NCI-H2107 treated with DMSO at 0.1 percent for 48 hours (cell line): ENCODE data around the gene IL12B.
"Not testable (repeated sequence)": the region's sequence is repeated elsewhere in the genome, so short reads cannot be mapped to it uniquely, and the experiment has no call there.

Experiments used
- DNase-seq: peaks from one replicate; lab custom pipeline; 2025; ENCODE audit not compliant: unreplicated experiment; lab: John Stamatoyannopoulos, UW

Gene IL12B

DNA sequence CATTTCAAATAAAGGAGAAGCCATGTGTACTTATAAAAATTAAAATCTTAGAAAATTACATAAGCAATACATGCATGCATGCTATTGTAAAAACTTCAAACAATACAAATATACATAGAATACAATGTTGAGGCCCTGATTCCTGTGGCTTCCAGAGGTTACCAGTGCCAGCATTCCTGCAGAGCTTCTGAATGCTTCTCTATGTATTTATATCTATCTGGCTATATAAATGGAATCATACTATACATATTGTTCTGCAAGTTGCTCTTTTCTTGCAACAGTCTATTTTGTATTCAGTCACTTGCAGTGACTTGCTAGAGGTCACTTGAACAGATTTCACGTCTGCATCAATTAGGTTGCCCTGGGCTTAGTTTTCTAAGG, 3.2 kb upstream of the IL12B start:
- DNase-seq, result no peak

DNA sequence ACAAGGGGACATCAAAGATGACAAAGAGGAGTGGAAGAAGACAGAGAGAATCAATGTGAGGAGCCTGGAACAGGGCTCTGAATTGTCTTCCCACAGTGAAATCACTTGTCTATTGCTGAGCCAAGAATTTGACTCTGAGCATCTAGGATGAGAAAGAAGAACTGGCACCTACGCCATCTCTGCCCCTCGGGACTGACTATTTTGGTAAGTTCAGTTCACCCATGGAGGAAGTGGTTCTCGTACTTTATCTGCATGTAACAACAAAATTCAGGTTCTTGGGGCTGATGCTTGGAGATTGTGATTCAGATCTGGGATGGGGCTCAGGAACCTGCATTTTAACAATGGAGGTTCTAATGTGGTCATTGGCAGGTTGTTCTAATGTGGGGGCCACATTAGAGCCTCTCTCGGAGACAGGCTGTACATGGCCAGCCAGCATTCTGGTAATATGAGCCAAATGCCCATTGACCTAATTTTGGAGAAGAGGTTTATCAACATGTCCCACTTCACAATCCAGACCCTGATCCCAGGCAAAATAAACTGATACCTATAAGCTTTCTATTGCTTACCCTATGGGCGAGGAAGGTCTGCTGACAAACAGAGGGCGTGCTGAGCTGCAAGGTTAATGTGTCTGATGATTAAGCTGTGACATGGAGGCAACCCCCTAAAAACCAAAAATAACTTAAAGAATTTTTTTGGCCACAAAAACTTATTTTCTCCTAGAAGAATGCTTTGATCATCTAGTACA, 2.7 kb upstream of the IL12B start:
- no peak for DNase-seq

DNA sequence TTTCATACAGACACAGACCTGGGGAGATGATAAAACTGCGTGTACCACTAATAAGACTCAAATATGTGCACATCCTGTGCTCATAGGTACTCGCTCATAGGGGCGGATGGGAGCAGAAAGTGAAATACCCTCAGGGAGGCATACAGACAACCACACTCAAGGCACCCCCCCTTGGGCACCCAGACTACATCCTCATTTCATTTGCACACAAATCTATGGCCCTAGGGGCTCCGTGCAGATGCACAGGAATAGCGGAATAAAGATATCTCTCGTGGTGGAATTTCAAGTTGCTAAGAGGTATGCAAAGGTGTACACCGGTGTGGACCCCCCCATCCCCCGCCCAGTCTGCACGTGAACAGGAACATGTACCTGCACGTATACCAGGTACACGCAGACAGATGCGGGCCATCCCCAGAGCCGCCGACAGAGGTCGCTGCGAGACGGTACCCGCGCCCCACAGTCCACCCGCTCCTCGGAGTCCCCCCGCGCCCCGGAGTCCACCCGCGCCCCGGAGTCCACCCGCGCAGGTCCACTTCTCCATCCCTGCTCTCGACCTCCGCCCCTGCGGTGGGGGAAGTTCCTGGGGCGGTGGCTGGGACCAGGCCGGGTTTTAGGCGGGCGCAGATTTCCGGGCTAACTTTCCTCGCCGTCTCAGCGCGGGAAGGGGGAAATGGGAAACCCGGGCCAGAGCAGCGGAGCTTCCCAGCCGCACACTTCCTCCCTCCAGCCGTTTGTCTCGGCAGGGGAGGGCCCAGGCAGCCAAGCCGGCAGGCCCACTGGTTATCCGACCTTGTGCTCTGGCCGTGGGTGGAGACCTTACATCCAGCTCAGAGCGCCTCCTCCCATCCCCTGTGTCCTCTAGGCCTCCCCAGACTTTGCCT, 1.0 kb upstream of the IL12B start:
- no peak for DNase-seq

DNA sequence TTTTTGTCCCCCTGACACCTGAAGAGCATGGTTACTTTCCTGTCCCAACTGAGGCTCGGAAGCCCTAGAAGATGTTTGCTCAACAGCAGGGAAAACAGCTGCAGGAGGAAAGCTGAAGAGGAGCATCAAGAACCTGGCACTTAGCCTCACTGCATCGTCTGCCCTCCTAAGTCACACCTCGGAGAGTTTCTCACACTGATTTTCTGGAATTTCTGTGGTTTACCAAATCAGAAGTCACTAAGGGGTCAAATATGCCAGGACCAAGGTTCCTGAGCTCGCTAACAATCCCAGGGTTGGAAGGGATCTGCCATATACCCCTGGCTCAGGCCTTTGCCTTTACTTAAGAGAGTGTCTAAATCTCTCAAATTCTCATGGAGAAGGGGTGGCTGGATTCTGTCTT, 5.3 kb downstream of the IL12B start:
- no peak for DNase-seq

DNA sequence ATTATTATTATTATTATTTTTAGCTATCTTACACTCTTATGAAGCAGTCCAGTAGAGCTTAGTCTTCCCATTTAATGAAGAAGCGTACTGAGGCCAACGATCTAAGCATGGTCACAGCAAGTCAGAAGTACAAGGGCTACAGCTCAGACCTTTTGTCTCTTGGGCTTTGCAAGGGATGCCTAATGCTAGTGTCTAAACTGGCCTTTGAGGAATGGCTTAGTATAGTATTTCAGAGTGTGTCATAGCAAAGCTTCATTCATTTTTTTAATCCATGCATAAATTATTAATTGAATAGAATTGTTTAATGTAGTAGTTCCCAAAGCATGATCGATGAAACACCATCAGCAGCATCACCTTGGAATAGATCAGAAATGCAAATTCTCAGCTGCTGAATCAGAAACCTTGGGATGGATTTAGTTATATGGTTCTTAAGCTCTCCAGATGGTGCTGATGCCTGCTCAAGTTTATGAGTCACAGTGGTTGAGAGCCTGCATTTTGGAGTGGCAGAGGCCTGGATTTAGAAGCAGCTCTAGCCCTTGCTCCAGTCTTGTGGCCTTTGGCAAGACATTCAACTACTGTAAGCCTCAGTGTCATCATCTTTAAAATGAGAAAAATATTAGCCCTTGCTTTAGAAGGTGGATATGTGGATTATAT, 6.1 kb downstream of the IL12B start:
- DNase-seq, result no peak

DNA sequence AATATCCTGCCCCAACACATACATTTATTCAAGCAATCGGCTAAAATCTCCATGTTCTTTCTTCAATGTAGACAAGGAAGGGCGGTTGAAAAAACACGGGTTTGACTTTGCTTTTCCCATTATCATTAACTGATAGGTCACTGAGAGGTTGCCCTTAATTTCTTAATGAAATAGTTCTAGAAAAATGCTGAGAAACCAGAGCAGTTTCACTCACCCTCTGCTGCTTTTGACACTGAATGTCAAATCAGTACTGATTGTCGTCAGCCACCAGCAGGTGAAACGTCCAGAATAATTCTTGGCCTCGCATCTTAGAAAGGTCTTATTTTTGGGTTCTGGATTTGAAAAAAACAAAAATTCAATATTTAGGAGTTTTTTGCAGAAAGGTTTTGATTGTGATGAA, 8.1 kb downstream of the IL12B start:
- DNase-seq, result no peak

DNA sequence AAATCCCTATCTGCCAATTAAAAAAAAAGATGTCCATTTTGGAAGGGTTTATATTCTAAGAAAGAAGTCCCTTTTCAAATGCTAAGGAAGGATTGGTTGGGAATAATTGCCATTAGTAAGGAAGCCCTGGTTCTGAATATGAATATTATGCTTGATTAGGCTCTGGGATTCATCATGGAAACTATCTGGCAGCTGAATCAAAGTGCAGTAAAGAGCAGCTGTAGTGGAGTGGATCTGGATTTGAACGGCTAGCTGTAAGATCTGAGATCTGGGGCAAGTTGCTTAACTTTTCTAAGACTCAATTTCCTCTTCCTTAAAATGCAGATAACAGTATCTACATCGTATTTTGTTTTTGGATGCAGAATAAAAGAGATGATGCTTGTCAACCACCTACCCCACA, 10.5 kb downstream of the IL12B start:
- no peak for DNase-seq

DNA sequence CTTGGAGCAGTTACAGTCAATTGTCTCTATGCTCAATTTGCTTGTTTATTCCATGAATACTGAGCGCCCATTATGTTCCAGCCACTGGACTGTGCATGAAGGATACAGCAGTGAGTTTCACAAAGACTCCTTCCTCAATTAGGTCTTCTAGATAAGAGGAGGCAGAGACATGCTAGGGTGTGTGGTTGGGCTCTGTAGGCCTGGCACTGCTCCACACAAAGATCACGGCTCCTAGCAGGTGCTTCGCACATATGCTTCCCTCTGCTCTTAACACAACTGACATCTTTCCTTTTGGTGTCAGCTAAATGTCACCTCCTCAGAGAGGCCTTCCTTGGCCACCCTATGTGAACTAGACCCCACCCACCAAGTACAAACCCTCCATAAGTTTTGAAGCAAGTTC, 10.9 kb downstream of the IL12B start:
- no peak for DNase-seq

DNA sequence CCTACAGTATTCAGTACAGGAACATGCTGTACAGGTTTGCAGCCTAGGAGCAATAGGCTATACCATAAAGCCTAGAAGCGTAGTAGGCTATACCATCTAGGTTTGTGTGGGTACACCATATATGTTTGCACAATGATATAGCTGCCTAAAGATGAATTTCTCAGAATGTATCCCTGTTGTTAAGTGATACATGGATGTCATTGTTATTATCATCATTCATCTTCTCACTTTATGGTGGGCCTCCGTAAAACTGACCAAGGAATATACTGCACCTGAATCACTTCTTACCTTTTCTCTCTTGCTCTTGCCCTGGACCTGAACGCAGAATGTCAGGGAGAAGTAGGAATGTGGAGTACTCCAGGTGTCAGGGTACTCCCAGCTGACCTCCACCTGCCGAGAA, 11.8 kb downstream of the IL12B start:
- DNase-seq, result no peak

DNA sequence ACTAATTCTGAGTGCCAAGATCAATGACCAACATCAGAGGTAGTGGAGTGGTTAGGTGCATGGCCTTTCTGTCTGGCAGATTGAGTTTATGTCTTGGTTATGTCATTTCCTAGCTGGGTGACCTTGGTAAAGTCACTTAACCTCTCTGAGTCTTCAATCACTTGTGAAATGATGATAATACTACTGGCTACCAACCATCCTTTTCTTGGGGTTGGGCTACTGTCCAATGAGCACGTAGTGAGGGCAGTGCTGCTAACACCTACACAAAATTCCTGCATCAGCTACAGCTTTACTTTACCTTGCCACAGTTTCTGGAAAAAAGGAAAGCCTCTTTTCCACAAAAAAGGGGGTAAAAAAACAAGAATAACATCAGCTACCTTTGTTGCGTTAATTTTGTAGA, 12.4 kb downstream of the IL12B start:
- no peak for DNase-seq

DNA sequence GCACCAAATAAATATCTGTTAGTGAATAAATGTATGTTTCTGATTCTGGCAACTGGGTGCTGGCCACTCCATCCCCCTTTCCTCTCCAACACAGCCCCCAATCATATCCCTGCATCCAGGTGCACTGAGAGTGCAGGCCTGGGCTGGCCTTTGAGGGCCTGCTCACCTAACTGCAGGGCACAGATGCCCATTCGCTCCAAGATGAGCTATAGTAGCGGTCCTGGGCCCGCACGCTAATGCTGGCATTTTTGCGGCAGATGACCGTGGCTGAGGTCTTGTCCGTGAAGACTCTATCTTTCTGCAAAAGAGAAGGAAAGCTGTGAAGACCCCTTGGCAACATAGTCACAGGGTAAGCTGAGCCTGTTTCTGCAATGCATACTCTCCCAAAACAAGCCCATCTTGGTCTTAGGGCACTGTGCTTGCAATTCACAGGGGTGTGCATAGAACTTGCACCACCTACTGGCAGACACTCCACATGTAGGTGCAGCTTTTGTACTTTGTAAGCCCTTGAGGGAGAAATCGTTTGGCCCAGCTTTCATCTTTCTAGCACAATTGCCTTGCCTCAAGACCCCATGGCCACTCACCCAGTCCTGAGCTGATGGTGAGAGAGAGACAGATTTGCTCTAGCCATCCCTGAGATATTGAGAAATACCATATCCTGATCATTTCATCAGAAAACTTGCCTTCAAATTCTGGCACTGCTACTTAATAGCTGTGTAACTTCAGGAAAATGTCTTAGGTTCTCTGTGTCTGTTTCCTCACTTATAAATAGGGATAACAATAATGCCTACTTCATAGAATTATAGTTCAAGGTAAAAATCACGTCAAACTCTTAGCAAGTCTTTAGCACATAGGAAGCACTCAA, 13.5 kb downstream of the IL12B start:
- DNase-seq, result peak; percentile 4

DNA sequence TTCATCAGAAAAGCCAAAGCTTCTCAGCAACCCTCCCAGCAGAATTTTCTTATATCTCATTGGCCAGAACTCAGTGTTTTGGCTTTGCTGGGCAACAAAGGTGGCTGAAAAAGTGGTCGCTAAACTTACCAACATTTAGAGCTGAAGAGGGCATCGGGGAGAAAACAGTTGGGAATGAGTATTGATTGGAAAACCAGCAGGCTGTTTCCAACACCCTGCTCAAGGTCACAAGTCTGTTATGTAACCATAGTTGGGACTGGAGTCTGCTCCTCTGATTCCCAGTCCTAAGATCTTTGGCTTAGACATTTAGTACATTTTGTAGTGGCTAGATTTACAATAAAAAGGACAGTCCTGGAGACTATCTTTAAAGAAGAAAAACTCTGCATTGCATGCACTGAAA, 17.1 kb downstream of the IL12B start:
- no peak for DNase-seq

DNA sequence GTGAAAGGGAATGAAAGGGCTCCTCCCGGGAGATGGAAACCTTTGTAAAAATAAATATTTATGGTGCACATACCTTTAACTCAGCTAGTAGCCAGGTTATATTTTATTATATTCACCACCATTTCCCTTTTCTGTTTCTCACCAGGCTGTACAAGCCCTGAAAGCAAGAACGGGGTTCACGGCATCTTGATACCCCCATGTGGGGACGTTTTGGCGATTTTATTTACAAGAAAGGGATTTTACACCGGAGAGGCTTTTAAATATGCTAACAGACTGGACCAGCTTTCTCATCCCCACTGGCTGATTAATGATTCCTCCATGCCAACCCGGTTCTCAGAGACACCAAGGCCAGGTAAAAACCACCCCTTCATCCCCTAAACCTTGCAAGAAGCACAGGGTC, 19.2 kb downstream of the IL12B start:
- no peak for DNase-seq

DNA sequence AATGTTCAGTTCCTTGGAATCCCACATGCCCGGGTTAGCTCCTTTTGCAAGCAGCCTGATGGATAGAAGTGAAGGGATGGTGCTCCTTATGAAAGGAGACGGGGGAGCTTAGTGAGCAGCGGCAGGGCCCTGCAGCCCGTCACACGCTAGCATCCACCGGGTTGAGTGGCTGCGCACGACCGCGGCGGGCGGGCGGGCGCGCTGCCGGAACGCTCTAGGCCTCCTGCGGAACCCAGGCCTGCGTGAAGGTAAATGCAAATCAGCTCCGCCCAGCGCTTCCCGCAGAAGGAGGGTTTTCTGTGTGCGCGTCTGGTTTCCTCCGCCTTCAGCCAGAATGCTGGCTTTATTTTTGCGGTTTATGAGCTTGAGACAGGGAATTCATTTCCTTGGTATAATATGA, 19.8 kb downstream of the IL12B start:
- DNase-seq, result no peak

DNA sequence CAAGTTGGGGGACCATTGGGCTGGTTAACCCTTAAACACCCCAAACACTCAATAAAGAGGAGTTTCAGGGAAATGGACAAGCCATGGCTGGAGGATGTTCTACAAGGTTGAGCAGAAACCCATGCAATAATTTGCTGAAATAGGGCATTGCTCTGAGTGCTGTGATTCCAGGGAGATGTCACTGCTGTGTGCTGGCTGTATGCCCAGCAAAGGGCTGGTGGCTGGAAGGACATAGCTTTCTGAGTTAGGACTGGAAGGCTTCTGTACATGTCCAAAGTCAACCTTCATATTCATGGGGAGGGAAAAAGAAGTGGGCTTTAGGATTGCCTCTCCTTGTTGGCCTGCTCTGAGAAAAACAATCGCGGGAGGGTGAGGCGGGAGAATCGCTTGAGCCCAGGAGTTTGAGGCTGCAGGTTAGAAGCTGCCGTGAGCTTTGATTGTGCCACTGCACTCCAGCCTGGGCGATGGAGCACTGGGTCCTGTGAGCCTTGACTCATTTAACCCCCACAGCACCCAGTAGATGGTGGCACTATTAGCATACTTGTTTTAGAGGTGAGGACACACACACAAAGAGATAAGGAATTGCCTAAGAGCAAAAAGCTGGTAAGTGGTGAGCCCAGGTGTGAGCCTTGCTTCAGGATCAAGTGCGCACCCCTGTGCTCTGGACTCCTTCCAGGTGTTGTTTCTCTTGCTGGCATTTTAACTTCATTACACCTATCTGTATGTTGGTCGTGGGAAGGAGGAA, 20.4 kb downstream of the IL12B start:
- DNase-seq, result no peak

DNA sequence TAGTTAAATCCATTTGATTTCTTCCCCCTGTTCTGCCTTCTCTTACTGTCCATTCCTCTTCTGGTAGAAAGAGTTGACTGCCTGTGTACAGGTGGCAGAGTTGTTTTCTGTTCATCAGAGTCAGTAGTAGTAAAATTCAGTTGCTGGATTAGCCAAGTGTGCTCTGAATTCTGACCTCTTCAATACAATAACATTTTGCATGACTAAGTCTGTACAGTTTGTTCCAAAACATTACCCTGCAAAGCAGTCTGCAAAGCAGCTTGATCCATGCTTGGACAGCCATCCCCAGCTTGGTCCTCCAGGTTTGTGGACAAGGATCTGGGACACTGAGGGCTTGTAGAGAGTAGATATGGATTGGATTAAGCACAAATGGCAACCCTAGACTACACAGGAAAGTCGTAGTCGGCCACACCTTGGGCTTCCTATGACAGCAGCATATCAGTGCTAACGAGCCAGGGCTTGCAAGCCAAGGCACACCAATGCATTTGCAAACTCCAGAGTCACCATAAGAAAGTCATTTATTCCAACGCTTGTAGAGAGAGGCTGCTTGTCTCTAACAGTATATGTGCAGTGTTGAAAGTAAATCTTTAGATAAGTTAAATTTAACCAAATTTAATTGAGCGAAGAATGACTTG, 25.2 kb downstream of the IL12B start:
- no peak for DNase-seq

DNA sequence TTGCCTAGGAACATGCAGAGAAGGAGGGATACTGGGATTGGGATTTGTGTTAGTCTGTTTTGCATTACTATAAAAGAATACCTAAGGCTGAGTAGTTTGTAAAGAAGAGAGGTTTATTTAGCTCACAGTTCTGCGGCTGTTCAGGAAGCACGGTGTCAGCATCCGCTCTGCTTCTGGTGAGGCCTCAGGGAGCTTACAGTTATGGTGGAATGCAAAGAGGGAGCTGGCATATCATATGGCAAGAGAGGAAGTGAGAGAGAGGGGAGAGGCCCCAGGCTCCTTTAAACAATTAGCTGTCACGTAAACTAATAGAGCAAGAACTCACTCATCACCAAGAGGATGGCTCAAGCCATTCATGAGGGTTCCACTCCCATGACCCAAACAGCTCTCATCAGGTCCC, 27.0 kb downstream of the IL12B start:
- no peak for DNase-seq

DNA sequence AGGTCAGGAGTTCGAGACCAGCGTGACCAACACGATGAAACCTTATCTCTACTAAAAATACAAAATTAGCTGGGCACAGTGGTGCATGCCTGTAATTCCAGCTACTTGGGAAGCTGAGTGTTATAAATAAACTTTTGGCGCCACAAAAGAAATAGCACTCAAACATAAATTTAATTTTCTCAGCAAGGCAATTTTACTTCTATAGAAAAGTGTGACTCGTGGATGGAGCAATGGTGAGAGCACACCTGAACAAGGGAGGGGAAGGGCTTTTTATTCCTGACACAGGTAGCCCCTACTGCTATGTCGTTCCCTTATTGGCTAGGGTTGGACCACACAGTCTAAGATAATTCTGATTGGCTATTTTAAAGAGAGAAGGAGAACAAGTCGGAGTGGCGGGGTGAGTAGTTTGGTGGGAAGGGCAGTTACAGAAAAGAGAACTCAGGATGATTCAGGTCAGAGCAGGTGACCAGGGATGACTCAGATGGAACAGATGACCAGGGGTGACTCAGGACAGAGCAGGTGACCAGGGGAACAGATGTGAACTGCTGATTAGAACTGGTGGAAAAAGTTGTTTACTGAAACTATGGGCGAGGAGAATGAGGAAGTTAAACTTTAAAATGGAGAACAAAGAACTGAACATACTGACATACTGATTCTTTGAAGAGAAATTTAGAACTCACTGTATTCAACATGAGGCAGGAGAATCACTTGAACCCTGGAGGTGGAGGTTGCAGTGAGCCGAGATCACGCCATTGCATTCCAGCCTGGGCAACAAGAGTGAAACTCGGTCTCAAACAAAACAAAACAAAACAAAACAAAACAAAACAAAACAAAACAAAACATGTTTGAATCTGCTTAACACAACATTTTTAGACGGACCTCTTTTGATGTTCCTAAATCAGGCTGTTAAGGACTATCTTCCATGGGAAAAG, 28.1 kb downstream of the IL12B start:
- not testable (repeated sequence) for DNase-seq

DNA sequence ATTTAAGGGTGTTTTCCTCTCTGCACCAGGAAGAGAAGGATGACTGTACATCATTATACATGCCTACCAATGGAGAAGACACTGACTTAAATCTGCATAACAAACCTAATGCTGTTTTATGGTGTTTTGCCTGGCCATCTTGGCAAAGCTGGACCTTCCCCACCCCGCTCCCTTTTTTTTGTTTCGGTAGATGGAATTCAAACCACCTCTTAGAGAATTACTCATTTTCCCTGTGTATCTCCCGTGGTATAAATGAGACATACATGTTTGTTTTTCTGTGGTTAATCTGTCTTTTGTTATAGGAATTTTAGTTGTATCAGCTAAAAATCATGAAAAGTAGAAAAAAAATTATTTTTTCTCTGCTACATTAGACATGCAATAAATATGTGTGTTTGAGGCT, 28.8 kb downstream of the IL12B start:
- no peak for DNase-seq
